OCI-LY1 (cell line): ENCODE results near the gene TXNRD3.

Source experiments
- H2AFZ ChIP-seq: fragments of 200-600 bp; sonication (generic), shearing (Covaris generic); 2 replicates; pipeline ENCODE4 v1.6.0; 2014; ENCODE audit warnings: antibody characterized with exemption, mild to moderate bottlenecking, low read length
- H3F3A ChIP-seq: fragments of 200-600 bp; sonication (generic), shearing (Covaris generic); 2 replicates; pipeline ENCODE4 v1.6.0; 2014; ENCODE audit warnings: mild to moderate bottlenecking, antibody characterized with exemption, low read length, moderate library complexity; ENCODE audit not compliant: insufficient read depth
- H3K27ac ChIP-seq: fragments of 200-600 bp; sonication (generic); 2 replicates; pipeline ENCODE4 v1.5.1; 2014; ENCODE audit warnings: low read length, mixed run types, mild to moderate bottlenecking, low read depth; ENCODE audit not compliant: poor library complexity, severe bottlenecking
- H3K27me3 ChIP-seq: fragments of 200-600 bp; sonication (generic); 2 replicates; pipeline ENCODE4 v1.6.0; 2014; ENCODE audit warnings: antibody characterized with exemption, mild to moderate bottlenecking, low read length, moderate library complexity; ENCODE audit not compliant: insufficient read depth
- H3K36me3 ChIP-seq: fragments of 200-600 bp; sonication (generic); 2 replicates; pipeline ENCODE4 v1.6.1; 2014; ENCODE audit warnings: mild to moderate bottlenecking, antibody characterized with exemption, low read length, moderate library complexity, mixed read lengths; ENCODE audit not compliant: insufficient read depth
- H3K4me1 ChIP-seq: fragments of 200-600 bp; sonication (generic); 2 replicates; pipeline ENCODE4 v1.5.1; 2014; ENCODE audit warnings: mild to moderate bottlenecking, low read length, moderate library complexity; ENCODE audit not compliant: insufficient read depth, severe bottlenecking
- H3K4me2 ChIP-seq: fragments of 200-600 bp; sonication (generic), shearing (Covaris generic); 2 replicates; pipeline ENCODE4 v1.6.1; 2014; ENCODE audit warnings: low read length
- H3K4me3 ChIP-seq: fragments of 200-600 bp; sonication (generic); 2 replicates; pipeline ENCODE4 v1.5.1; 2014; ENCODE audit warnings: low read length, low read depth, mild to moderate bottlenecking, mixed read lengths; ENCODE audit not compliant: poor library complexity, severe bottlenecking
- H3K79me2 ChIP-seq: fragments of 200-600 bp; shearing (Covaris generic); 2 replicates; pipeline ENCODE4 v1.6.1; 2016; ENCODE audit warnings: mixed run types, low read length, mixed read lengths; ENCODE audit not compliant: insufficient read depth
- H3K9ac ChIP-seq: fragments of 200-600 bp; sonication (generic), shearing (Covaris generic); 2 replicates; pipeline ENCODE4 v1.6.1; 2014; ENCODE audit warnings: mild to moderate bottlenecking, low read length, mixed read lengths
- H3K9me2 ChIP-seq: fragments of 200-600 bp; sonication (generic), shearing (Covaris generic); 2 replicates; pipeline ENCODE4 v1.6.1; 2014; ENCODE audit warnings: low read depth, mild to moderate bottlenecking, low read length, mixed read lengths
- H3K9me3 ChIP-seq: fragments of 200-600 bp; shearing (Covaris generic); 2 replicates; pipeline ENCODE4 v1.6.1; 2014; ENCODE audit warnings: low read length, mixed read lengths
- H4K20me1 ChIP-seq: fragments of 200-600 bp; sonication (generic), shearing (Covaris generic); 2 replicates; pipeline ENCODE4 v1.6.0; 2016; ENCODE audit warnings: mild to moderate bottlenecking, low read length; ENCODE audit not compliant: insufficient read depth
- CTCF ChIP-seq: fragments of 200-600 bp; sonication (generic), shearing (Covaris generic); IDR thresholded peaks from 2 replicates; pipeline ENCODE4 v1.5.1; 2017; ENCODE audit warnings: mild to moderate bottlenecking, antibody characterized with exemption, low read length, moderate library complexity, mixed read lengths
- EZH2 ChIP-seq: fragments of 200-600 bp; sonication (generic), shearing (Covaris generic); IDR thresholded peaks from 2 replicates; pipeline ENCODE4 v1.8.0; 2017; ENCODE audit warnings: borderline replicate concordance, mixed run types, mild to moderate bottlenecking, antibody characterized with exemption, low read length, moderate library complexity, mixed read lengths

The TXNRD3 gene

GRCh38 chr3:126663750-126664149, 8.8 kb upstream of the TXNRD3 start:
- Histone ChIP-seq H3K36me3 (no peaks in the 10 kb centered on the region), H3K27me3 (peaks cover 5% of the 10 kb centered on the region; the same call in 1 of the 2 replicates), H2AFZ (no peak overlapping the region), H3K79me2 (no peaks in the 10 kb centered on the region), H3K9me2 (no peaks in the 10 kb centered on the region), H4K20me1 (no peaks in the 10 kb centered on the region), H3K4me1 (no peaks in the 10 kb centered on the region), H3K9ac (no peak overlapping the region), H3K27ac (no peak overlapping the region), H3K4me2 (no peak overlapping the region), H3F3A (no peaks in the 10 kb centered on the region), H3K9me3 (no peaks in the 10 kb centered on the region), H3K4me3 (no peak overlapping the region)
- no peak for TF ChIP-seq EZH2
- no peak for TF ChIP-seq CTCF

- Histone ChIP-seq H3K27me3 (peaks cover 5% of the 10 kb centered on the region; the same call in 1 of the 2 replicates), H3K9me2 (no peaks in the 10 kb centered on the region)
- TF ChIP-seq EZH2 = no peak
- TF ChIP-seq CTCF = no peak
Observed at GRCh38 chr3:126663257-126663656, 8.3 kb upstream of the TXNRD3 start.

GRCh38 chr3:126661532-126662364, 6.8 kb upstream of the TXNRD3 start:
- no peaks in the 10 kb centered on the region for H3K4me1 ChIP-seq
- H3K79me2 ChIP-seq = no peaks in the 10 kb centered on the region
- no peaks in the 10 kb centered on the region for H3F3A ChIP-seq
- H3K9ac ChIP-seq = no peak overlapping the region
- H3K27ac ChIP-seq = no peak overlapping the region
- no peaks in the 10 kb centered on the region for H3K9me2 ChIP-seq
- H3K36me3 ChIP-seq = no peaks in the 10 kb centered on the region
- no peaks in the 10 kb centered on the region for H4K20me1 ChIP-seq
- no peak overlapping the region for H3K4me2 ChIP-seq
- H3K4me3 ChIP-seq = no peak overlapping the region
- H3K9me3 ChIP-seq = no peaks in the 10 kb centered on the region
- no peak overlapping the region for H2AFZ ChIP-seq
- no peak for TF ChIP-seq EZH2
- TF ChIP-seq CTCF = no peak
- H3K27me3 ChIP-seq = peaks cover 8% of the 10 kb centered on the region; the same call in 1 of the 2 replicates

More at GRCh38 chr3:126663257-126663656, 8.3 kb upstream of the TXNRD3 start:
- Histone ChIP-seq H3K4me1 (no peaks in the 10 kb centered on the region), H3K27ac (no peak overlapping the region), H3F3A (no peaks in the 10 kb centered on the region), H3K9ac (no peak overlapping the region), H3K4me2 (no peak overlapping the region), H3K79me2 (no peaks in the 10 kb centered on the region), H2AFZ (no peak overlapping the region), H4K20me1 (no peaks in the 10 kb centered on the region), H3K4me3 (no peak overlapping the region), H3K36me3 (no peaks in the 10 kb centered on the region), H3K9me3 (no peaks in the 10 kb centered on the region)
